Vagina (tissue), 2 donors: Measurements from ENCODE around the gene CP. TPM values are rescaled to one million over a fixed set of nuclear protein-coding genes. Genes with fewer than 3 reads are reported as not detected.
A peak's percentile ranks its signal among the peaks of the same experiment; 100 is the strongest.

Source experiments
- DNase-seq, 2 donors: peaks; one replicate each; pipeline ENCODE4 v3.0.0-alpha.2; 2017; ENCODE audit errors: extremely low spot score in 2 of 2
- H3K27ac ChIP-seq: fragments of 200-600 bp; sonication (generic); one replicate; pipeline ENCODE4 v1.5.1; 2019
- H3K27me3 ChIP-seq: fragments of 200-600 bp; sonication (generic); one replicate; pipeline ENCODE4 v1.5.1; 2019
- H3K36me3 ChIP-seq, 2 donors: fragments of 200-600 bp; sonication (generic); one replicate each; pipeline ENCODE4 v1.5.1; 2017 to 2019
- H3K4me1 ChIP-seq: fragments of 200-600 bp; sonication (generic); one replicate; pipeline ENCODE4 v1.5.1; 2019
- H3K4me3 ChIP-seq, 2 donors: fragments of 200-600 bp; sonication (generic); 1 replicate in 1 of 2; 2 replicates in 1 of 2; pipeline ENCODE4 v1.5.1; 2016 to 2019
- H3K9me3 ChIP-seq: fragments of 200-600 bp; sonication (generic); one replicate; pipeline ENCODE4 v1.5.1; 2019
- CTCF ChIP-seq, 3 experiments: fragments of 450-650 bp in 2 of 3; fragments of 200-600 bp in 1 of 3; sonication (generic) in 1 of 3; IDR thresholded peaks; one replicate each; pipeline ENCODE4 v1.5.1; 2017 to 2019; ENCODE audit warnings: antibody characterized with exemption in 3 of 3, mild to moderate bottlenecking in 2 of 3, moderate library complexity in 2 of 3
- POLR2A ChIP-seq, 2 donors: fragments of 450-650 bp; IDR thresholded peaks; one replicate each; pipeline ENCODE4 v1.6.1; 2017; ENCODE audit warnings: antibody characterized with exemption in 2 of 2, mild to moderate bottlenecking in 2 of 2, moderate library complexity in 2 of 2
- POLR2AphosphoS5 ChIP-seq, 2 donors: sonication (generic); formaldehyde crosslinking; IDR thresholded peaks; one replicate each; pipeline ENCODE4 v1.9.0; 2017; ENCODE audit warnings: antibody characterized with exemption in 2 of 2, mild to moderate bottlenecking in 2 of 2, low read depth in 1 of 2; ENCODE audit not compliant: insufficient read depth in 1 of 2
- intact Hi-C: fragments of 100-400 bp; cut with DNase I; formaldehyde crosslinking; loops from one replicate; pipeline ENCODE4 v1.15.1; 2023
- total RNA-seq: library from RNA; depleted of rRNA; stranded (reverse); fragments of >200 nt; gene quantifications from one replicate; pipeline ENCODE4 v1.2.3, GENCODE V29; 2016

CP gene
- total RNA-seq, 1 donor from 2014 or later = 26.3 TPM

DNA sequence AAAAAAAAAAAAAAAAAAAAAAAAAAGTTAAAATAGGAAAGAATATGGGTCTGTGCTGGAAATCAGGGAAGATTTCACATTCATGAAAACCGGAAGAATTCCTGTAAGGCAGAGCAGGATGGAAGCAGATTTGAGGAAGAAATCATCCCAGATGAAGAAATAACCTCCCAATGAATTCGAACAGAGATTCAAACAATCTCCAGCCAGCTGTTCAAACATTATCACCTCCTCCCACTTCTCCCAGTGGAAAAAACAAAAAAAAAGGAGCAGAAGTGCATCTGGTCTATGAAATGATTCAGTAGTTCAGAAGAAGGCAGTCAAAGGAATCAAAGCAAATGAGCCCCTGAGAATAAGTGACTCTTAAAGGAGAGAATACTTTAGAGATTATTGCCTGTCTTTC is 33.1 kb downstream of the CP start:
- no peak for DNase-seq
- TF ChIP-seq CTCF (IDR thresholded peaks at IDR 0.05) (no peak), POLR2AphosphoS5 (IDR thresholded peaks at IDR 0.05; ENCODE audit: insufficient read depth in 1 of 2, low read depth in 1 of 2) (no peak), POLR2A (IDR thresholded peaks at IDR 0.05) (no peak)
- Histone ChIP-seq H3K4me3 (no peak overlapping the region), H3K9me3 (no peaks in the 10 kb centered on the region), H3K27me3 (no peaks in the 10 kb centered on the region), H3K27ac (no peak overlapping the region), H3K36me3 (no peaks in the 10 kb centered on the region), H3K4me1 (no peaks in the 10 kb centered on the region)
- intact Hi-C loops = no loop called here

- Histone ChIP-seq H3K4me1 (no peaks in the 10 kb centered on the region), H3K36me3 (no peaks in the 10 kb centered on the region), H3K4me3 (no peak overlapping the region), H3K27ac (no peak overlapping the region), H3K9me3 (no peaks in the 10 kb centered on the region), H3K27me3 (no peaks in the 10 kb centered on the region)
- intact Hi-C loops = no loop called here
- TF ChIP-seq POLR2A (IDR thresholded peaks at IDR 0.05) (no peak), CTCF (IDR thresholded peaks at IDR 0.05) (no peak), POLR2AphosphoS5 (IDR thresholded peaks at IDR 0.05; ENCODE audit: insufficient read depth in 1 of 2, low read depth in 1 of 2) (no peak)
- DNase-seq = no peak
These were observed 34.9 kb downstream of the CP start for GRCh38 chr3:149186721-149187120.

DNA sequence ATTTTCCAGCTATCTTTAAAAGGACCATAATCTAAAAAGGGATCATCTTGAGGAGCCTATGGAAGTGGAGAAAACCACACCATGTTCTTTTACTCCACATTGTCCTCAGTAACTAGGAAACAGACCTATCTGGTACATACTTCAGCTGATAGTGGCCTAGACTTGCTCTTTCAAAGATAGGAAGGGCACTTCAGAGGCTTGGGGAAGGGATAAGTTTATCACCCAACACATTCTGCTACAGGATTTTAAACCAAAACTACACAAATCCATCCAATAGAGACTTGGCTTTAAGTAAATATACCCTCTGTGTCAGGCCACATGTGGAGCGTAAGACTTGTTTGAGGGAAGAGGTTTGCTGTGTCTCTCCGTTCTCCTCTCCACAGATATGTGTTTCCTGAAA is 35.4 kb downstream of the CP start:
- intact Hi-C loops = no loop called here
- Histone ChIP-seq H3K27me3 (no peaks in the 10 kb centered on the region), H3K4me3 (no peak overlapping the region)

GRCh38 chr3:149181182-149181581 is 40.4 kb downstream of the CP start:
- TF ChIP-seq POLR2AphosphoS5 (IDR thresholded peaks at IDR 0.05; ENCODE audit: insufficient read depth in 1 of 2, low read depth in 1 of 2) (no peak), POLR2A (IDR thresholded peaks at IDR 0.05) (no peak), CTCF (IDR thresholded peaks at IDR 0.05) (no peak)
- DNase-seq = no peak
- Histone ChIP-seq H3K4me3 (no peak overlapping the region), H3K9me3 (no peaks in the 10 kb centered on the region), H3K36me3 (peaks cover 0 to 6% of the 10 kb centered on the region in 2 donors), H3K4me1 (no peaks in the 10 kb centered on the region), H3K27ac (peak overlapping the region; percentile 49), H3K27me3 (no peaks in the 10 kb centered on the region)
- intact Hi-C loops = no loop called here

More for the DNA sequence above, 35.4 kb downstream of the CP start:
- H3K27ac ChIP-seq = no peak overlapping the region
- H3K36me3 ChIP-seq = no peaks in the 10 kb centered on the region
- TF ChIP-seq POLR2A (IDR thresholded peaks at IDR 0.05) (no peak), POLR2AphosphoS5 (IDR thresholded peaks at IDR 0.05; ENCODE audit: insufficient read depth in 1 of 2, low read depth in 1 of 2) (no peak), CTCF (IDR thresholded peaks at IDR 0.05) (no peak)
- H3K4me1 ChIP-seq = no peaks in the 10 kb centered on the region
- no peak for DNase-seq
- no peaks in the 10 kb centered on the region for H3K9me3 ChIP-seq

- Histone ChIP-seq H3K27me3 (no peaks in the 10 kb centered on the region), H3K4me3 (no peak overlapping the region), H3K4me1 (no peaks in the 10 kb centered on the region), H3K9me3 (no peaks in the 10 kb centered on the region), H3K36me3 (peaks cover 0 to 6% of the 10 kb centered on the region in 2 donors), H3K27ac (peak overlapping the region; percentile 49)
- TF ChIP-seq POLR2A (IDR thresholded peaks at IDR 0.05) (no peak), POLR2AphosphoS5 (IDR thresholded peaks at IDR 0.05; ENCODE audit: insufficient read depth in 1 of 2, low read depth in 1 of 2) (peak; percentile 49 to 84), CTCF (IDR thresholded peaks at IDR 0.05) (no peak)
- peak in 1 of 2 donors; percentile 99 for DNase-seq
- intact Hi-C loops = no loop called here
These were observed 41.5 kb downstream of the CP start for GRCh38 chr3:149180057-149180573.
